Activated CD4-positive, alpha-beta memory T cell treated with anti-CD3 and anti-CD28 coated beads, Interleukin-2, amount 10 ng/mL, durations not matched to agents 7 days and 5 days (primary cell): ENCODE measurements around the gene JSRP1. TPM values are rescaled to one million over a fixed set of nuclear protein-coding genes. Genes with fewer than 3 reads are reported as not detected.

Source experiments
- CTCF ChIA-PET: fragments of 350-600 bp; sonication (Branson Sonifier 250); formaldehyde crosslinking; loops from one replicate; lab custom pipeline; 2021; ENCODE audit warnings: antibody characterized with exemption, inconsistent platforms; lab: Charles Lee
- POLR2A ChIA-PET: fragments of 350-600 bp; sonication (Branson Sonifier 250); formaldehyde crosslinking; loops from one replicate; lab custom pipeline; 2021; ENCODE audit warnings: antibody characterized with exemption; lab: Charles Lee
- DNase-seq: peaks from one replicate; pipeline ENCODE4 v3.0.0-alpha.2; 2020
- H3K27ac Mint-ChIP-seq: one replicate; pipeline ENCODE4 v1.8.0; 2021; ENCODE audit warnings: mild to moderate bottlenecking, mixed read lengths
- H3K27me3 Mint-ChIP-seq: one replicate; pipeline ENCODE4 v1.8.0; 2021; ENCODE audit warnings: mixed read lengths
- H3K36me3 Mint-ChIP-seq: one replicate; pipeline ENCODE4 v1.8.0; 2021; ENCODE audit warnings: low read depth, mixed read lengths
- H3K4me1 Mint-ChIP-seq: one replicate; pipeline ENCODE4 v1.8.0; 2021; ENCODE audit warnings: mixed read lengths
- H3K4me3 Mint-ChIP-seq: one replicate; pipeline ENCODE4 v1.8.0; 2021; ENCODE audit warnings: mild to moderate bottlenecking, mixed read lengths
- H3K9me3 Mint-ChIP-seq: one replicate; pipeline ENCODE4 v1.8.0; 2021; ENCODE audit warnings: mixed read lengths
- total RNA-seq, 2 experiments: library from RNA; stranded (reverse); gene quantifications; one replicate each; pipeline ENCODE4 v1.2.3, GENCODE V29; 2021

The JSRP1 gene
- total RNA-seq, 2 experiments from 2014 or later, result 0.73 to 1.3 TPM

GRCh38 chr19:2221918-2222317, 34.3 kb downstream of the JSRP1 start:
- CTCF ChIA-PET, result interaction anchor here (0.6 kb wide), 1 partner anchor 17 kb away, joined by 3 read pairs; no protein-coding TSS in a partner anchor
- no peaks in the 10 kb centered on the region for H3K27me3 Mint-ChIP-seq
- H3K4me3 Mint-ChIP-seq, result no peak overlapping the region
- no peak overlapping the region for H3K27ac Mint-ChIP-seq
- POLR2A ChIA-PET, result interaction anchor here (1.2 kb wide), 1 partner anchor 14 kb away, joined by 3 read pairs; the partner anchor contains the start of gene PLEKHJ1
- H3K36me3 Mint-ChIP-seq, result peaks cover 38% of the 10 kb centered on the region
- no peak for DNase-seq
- no peaks in the 10 kb centered on the region for H3K9me3 Mint-ChIP-seq
- peaks cover 7% of the 10 kb centered on the region for H3K4me1 Mint-ChIP-seq

GRCh38 chr19:2221250-2221831, 34.9 kb downstream of the JSRP1 start:
- Mint-ChIP-seq H3K4me3 (no peak overlapping the region), H3K27ac (no peak overlapping the region), H3K9me3 (no peaks in the 10 kb centered on the region), H3K4me1 (peaks cover 7% of the 10 kb centered on the region), H3K36me3 (peaks cover 44% of the 10 kb centered on the region), H3K27me3 (no peaks in the 10 kb centered on the region)
- DNase-seq, result no peak
- POLR2A ChIA-PET, result interaction anchor here (1.2 kb wide), 1 partner anchor 14 kb away, joined by 3 read pairs; the partner anchor contains the start of gene PLEKHJ1
- CTCF ChIA-PET, result no interaction called here

- no peak overlapping the region for H3K27ac Mint-ChIP-seq
- H3K27me3 Mint-ChIP-seq, result no peaks in the 10 kb centered on the region
- ChIA-PET CTCF (no interaction called here), POLR2A (interaction anchor here (1.4 kb wide), 1 partner anchor 61 kb away, joined by 3 read pairs; no protein-coding TSS in a partner anchor)
- DNase-seq, result no peak
- H3K9me3 Mint-ChIP-seq, result no peaks in the 10 kb centered on the region
- peaks cover 46% of the 10 kb centered on the region for H3K36me3 Mint-ChIP-seq
- H3K4me1 Mint-ChIP-seq, result peaks cover 12% of the 10 kb centered on the region
- H3K4me3 Mint-ChIP-seq, result no peak overlapping the region
Measured at GRCh38 chr19:2219726-2220125, 36.5 kb downstream of the JSRP1 start.

GRCh38 chr19:2217591-2217990, 38.6 kb downstream of the JSRP1 start:
- Mint-ChIP-seq H3K4me1 (peaks cover 7% of the 10 kb centered on the region), H3K27me3 (no peaks in the 10 kb centered on the region), H3K36me3 (peaks cover 44% of the 10 kb centered on the region), H3K4me3 (no peak overlapping the region), H3K27ac (no peak overlapping the region), H3K9me3 (no peaks in the 10 kb centered on the region)
- no peak for DNase-seq
- POLR2A ChIA-PET, result interaction anchor here (0.7 kb wide), 1 partner anchor 11 kb away, joined by 3 read pairs; no protein-coding TSS in a partner anchor
- CTCF ChIA-PET, result interaction anchor here (1.4 kb wide), 1 partner anchor 61 kb away, joined by 3 read pairs; no protein-coding TSS in a partner anchor

- no peaks in the 10 kb centered on the region for H3K27me3 Mint-ChIP-seq
- no peak for DNase-seq
- peaks cover 7% of the 10 kb centered on the region for H3K4me1 Mint-ChIP-seq
- peaks cover 52% of the 10 kb centered on the region for H3K36me3 Mint-ChIP-seq
- no peak overlapping the region for H3K4me3 Mint-ChIP-seq
- H3K27ac Mint-ChIP-seq, result no peak overlapping the region
- ChIA-PET CTCF (interaction anchor here (0.6 to 1.5 kb wide), 3 partner anchors 44 to 61 kb away, joined by 3 to 5 read pairs (median 5); no protein-coding TSS in a partner anchor), POLR2A (interaction anchor here (0.7 to 1.5 kb wide), 3 partner anchors 15 to 19 kb away, joined by 3 to 5 read pairs (median 3); partner anchors contain the start of gene PLEKHJ1)
- H3K9me3 Mint-ChIP-seq, result no peaks in the 10 kb centered on the region
Measured at GRCh38 chr19:2216361-2217225, 39.6 kb downstream of the JSRP1 start.

- no peaks in the 10 kb centered on the region for H3K9me3 Mint-ChIP-seq
- peaks cover 52% of the 10 kb centered on the region for H3K36me3 Mint-ChIP-seq
- no peak overlapping the region for H3K27ac Mint-ChIP-seq
- H3K4me1 Mint-ChIP-seq, result peaks cover 7% of the 10 kb centered on the region
- ChIA-PET CTCF (interaction anchor here (1.4 to 1.5 kb wide), 2 partner anchors 47 to 59 kb away, joined by 5 read pairs; no protein-coding TSS in a partner anchor), POLR2A (interaction anchor here (1.0 to 1.5 kb wide), 3 partner anchors 16 to 20 kb away, joined by 3 to 5 read pairs (median 4); partner anchors contain the start of gene PLEKHJ1)
- peak; percentile 27 for DNase-seq
- no peaks in the 10 kb centered on the region for H3K27me3 Mint-ChIP-seq
- H3K4me3 Mint-ChIP-seq, result no peak overlapping the region
Measured at GRCh38 chr19:2215281-2215751, 40.9 kb downstream of the JSRP1 start.

GRCh38 chr19:2214251-2214650, 42.0 kb downstream of the JSRP1 start:
- Mint-ChIP-seq H3K4me3 (no peak overlapping the region), H3K27ac (no peak overlapping the region), H3K36me3 (peaks cover 47% of the 10 kb centered on the region), H3K27me3 (no peaks in the 10 kb centered on the region), H3K4me1 (peaks cover 7% of the 10 kb centered on the region), H3K9me3 (no peaks in the 10 kb centered on the region)
- POLR2A ChIA-PET, result no interaction called here
- CTCF ChIA-PET, result no interaction called here
- no peak for DNase-seq

GRCh38 chr19:2213799-2214198, 42.4 kb downstream of the JSRP1 start:
- no peaks in the 10 kb centered on the region for H3K9me3 Mint-ChIP-seq
- no peak for DNase-seq
- POLR2A ChIA-PET, result no interaction called here
- H3K27me3 Mint-ChIP-seq, result no peaks in the 10 kb centered on the region
- H3K4me1 Mint-ChIP-seq, result peaks cover 7% of the 10 kb centered on the region
- H3K36me3 Mint-ChIP-seq, result peaks cover 44% of the 10 kb centered on the region
- H3K4me3 Mint-ChIP-seq, result no peak overlapping the region
- CTCF ChIA-PET, result no interaction called here
- H3K27ac Mint-ChIP-seq, result no peak overlapping the region

GRCh38 chr19:2212861-2213711, 43.1 kb downstream of the JSRP1 start:
- CTCF ChIA-PET, result no interaction called here
- Mint-ChIP-seq H3K4me1 (peaks cover 9% of the 10 kb centered on the region), H3K9me3 (no peaks in the 10 kb centered on the region), H3K27me3 (no peaks in the 10 kb centered on the region), H3K36me3 (peaks cover 44% of the 10 kb centered on the region), H3K27ac (no peak overlapping the region), H3K4me3 (no peak overlapping the region)
- no peak for DNase-seq
- POLR2A ChIA-PET, result no interaction called here

GRCh38 chr19:2210987-2211740, 45.1 kb downstream of the JSRP1 start:
- CTCF ChIA-PET, result no interaction called here
- Mint-ChIP-seq H3K27ac (no peak overlapping the region), H3K4me1 (peaks cover 9% of the 10 kb centered on the region), H3K9me3 (no peaks in the 10 kb centered on the region), H3K4me3 (no peak overlapping the region), H3K27me3 (no peaks in the 10 kb centered on the region), H3K36me3 (peaks cover 37% of the 10 kb centered on the region)
- no peak for DNase-seq
- POLR2A ChIA-PET, result no interaction called here

GRCh38 chr19:2210206-2210605, 46.0 kb downstream of the JSRP1 start:
- Mint-ChIP-seq H3K4me3 (no peak overlapping the region), H3K27me3 (no peaks in the 10 kb centered on the region), H3K4me1 (peaks cover 7% of the 10 kb centered on the region), H3K36me3 (peaks cover 30% of the 10 kb centered on the region), H3K27ac (no peak overlapping the region), H3K9me3 (no peaks in the 10 kb centered on the region)
- DNase-seq, result no peak
- POLR2A ChIA-PET, result no interaction called here
- CTCF ChIA-PET, result no interaction called here

- peaks cover 25% of the 10 kb centered on the region for H3K36me3 Mint-ChIP-seq
- POLR2A ChIA-PET, result no interaction called here
Measured at GRCh38 chr19:2209408-2209807, 46.8 kb downstream of the JSRP1 start.

More at GRCh38 chr19:2209408-2209807, 46.8 kb downstream of the JSRP1 start:
- DNase-seq, result no peak
- CTCF ChIA-PET, result no interaction called here
- Mint-ChIP-seq H3K27ac (no peak overlapping the region), H3K4me1 (peaks cover 4% of the 10 kb centered on the region), H3K4me3 (no peak overlapping the region), H3K9me3 (no peaks in the 10 kb centered on the region), H3K27me3 (no peaks in the 10 kb centered on the region)
